ENCODE results near the gene CALB2. TPM values are rescaled to one million over a fixed set of nuclear protein-coding genes. Genes with fewer than 3 reads are reported as not detected.

Gene CALB2
- total RNA-seq, 2 donors from 2014 or later = 0.81 TPM; not detected in 1

GRCh38 chr16:71425746-71426068 is 67.2 kb downstream of the CALB2 start:
- no peak for TF ChIP-seq CTCF (IDR thresholded peaks at IDR 0.05)
- Histone ChIP-seq H3K4me3 (no peak overlapping the region), H3K27ac (no peak overlapping the region), H3K27me3 (replicated peaks; ENCODE audit: insufficient read depth) (no peaks in the 10 kb centered on the region), H3K36me3 (no peaks in the 10 kb centered on the region), H3K9me3 (no peaks in the 10 kb centered on the region), H3K4me1 (ENCODE audit: control insufficient read depth in 1 of 2, low read depth in 2 of 2) (no peaks in the 10 kb centered on the region)
- DNase-seq (ENCODE audit: low spot score) = no peak
- no peak for ATAC-seq (ENCODE audit: insufficient number of reproducible peaks, low FRiP score, low read depth)

DNA sequence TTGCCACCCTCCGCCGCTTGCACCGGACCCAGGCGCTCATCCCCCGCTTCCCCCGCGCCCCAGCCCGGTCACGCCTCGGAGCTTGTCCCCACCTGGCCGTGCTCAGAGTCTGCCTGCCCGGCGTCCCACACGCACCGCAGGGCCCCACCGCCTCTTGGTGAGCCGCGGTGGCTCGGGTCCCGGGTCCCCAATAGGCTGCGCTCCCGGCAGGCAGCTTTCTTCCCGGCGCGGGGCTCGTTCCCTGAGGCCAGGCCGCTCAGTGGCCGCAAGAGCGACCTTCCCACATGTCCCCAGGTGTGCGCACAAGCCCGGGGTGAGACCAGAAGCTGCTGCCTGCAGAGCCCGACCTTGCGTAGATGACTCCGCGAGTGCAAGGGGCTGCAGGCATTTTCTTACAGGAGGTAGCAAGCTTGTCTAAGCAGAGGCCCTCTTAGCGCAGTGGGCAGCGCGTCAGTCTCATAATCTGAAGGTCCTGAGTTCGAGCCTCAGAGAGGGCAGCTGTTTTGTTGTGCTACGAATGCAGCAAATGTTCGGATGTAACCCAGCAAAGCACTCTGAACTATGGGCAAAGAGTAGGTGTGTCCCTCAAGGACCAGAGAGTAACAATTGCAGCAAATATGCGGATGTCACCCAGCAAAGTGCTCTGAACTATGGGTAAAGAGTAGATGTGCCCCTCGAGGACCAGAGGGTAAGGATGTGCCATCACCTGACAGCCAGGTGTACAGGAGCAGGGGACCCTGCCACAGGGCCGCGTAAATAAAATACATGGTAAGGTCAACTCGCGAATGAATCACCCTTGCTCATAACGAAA is 67.8 kb downstream of the CALB2 start:
- Histone ChIP-seq H3K27me3 (replicated peaks; ENCODE audit: insufficient read depth) (no peaks in the 10 kb centered on the region), H3K9me3 (no peaks in the 10 kb centered on the region), H3K4me1 (ENCODE audit: control insufficient read depth in 1 of 2, low read depth in 2 of 2) (no peaks in the 10 kb centered on the region), H3K27ac (no peak overlapping the region), H3K4me3 (no peak overlapping the region), H3K36me3 (no peaks in the 10 kb centered on the region)
- ATAC-seq (ENCODE audit: insufficient number of reproducible peaks, low FRiP score, low read depth) (no peak), DNase-seq (ENCODE audit: low spot score) (no peak)
- no peak for TF ChIP-seq CTCF (IDR thresholded peaks at IDR 0.05)

DNA sequence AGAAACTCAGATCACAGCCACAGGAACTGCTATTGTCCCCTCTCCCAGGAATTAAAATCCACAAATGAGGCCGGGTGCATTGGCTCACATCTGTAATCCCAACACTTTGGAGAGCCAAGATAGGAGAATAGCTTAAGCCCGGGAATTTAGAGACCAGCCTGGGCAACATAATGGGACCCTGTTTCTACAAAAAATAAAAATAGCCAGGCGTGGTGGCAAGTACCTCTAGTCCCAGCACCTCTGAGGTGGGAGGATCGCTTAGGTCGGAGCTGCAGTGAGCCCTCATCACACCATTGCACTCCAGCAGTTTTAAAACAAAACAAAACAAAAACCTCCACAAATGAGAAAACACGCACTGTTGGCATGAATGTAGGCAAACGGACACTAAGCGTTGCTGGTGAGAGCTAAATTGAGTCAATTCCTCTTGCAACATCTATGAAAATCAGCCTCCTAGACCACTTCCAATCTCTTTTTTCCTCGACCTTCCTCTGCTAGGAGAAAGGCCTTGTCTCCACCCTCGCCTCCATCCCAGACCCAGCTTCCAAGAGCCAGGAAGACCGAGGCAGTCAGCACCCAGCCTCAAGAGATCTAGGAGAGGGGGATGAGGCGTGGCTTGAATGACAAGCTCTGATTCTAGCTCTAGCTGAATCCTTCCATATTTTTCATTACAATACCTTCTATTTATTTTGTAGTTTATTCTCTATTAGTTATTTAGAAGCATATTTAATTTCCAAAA is 68.5 kb downstream of the CALB2 start:
- no peaks in the 10 kb centered on the region for H3K27me3 ChIP-seq (replicated peaks; ENCODE audit: insufficient read depth)
- DNase-seq (ENCODE audit: low spot score) = no peak
- no peaks in the 10 kb centered on the region for H3K36me3 ChIP-seq
- ATAC-seq (ENCODE audit: insufficient number of reproducible peaks, low FRiP score, low read depth) = no peak
- H3K4me1 ChIP-seq (ENCODE audit: control insufficient read depth in 1 of 2, low read depth in 2 of 2) = no peaks in the 10 kb centered on the region
- no peak for TF ChIP-seq CTCF (IDR thresholded peaks at IDR 0.05)
- H3K27ac ChIP-seq = no peak overlapping the region
- no peaks in the 10 kb centered on the region for H3K9me3 ChIP-seq
- H3K4me3 ChIP-seq = no peak overlapping the region

GRCh38 chr16:71428385-71428784 is 69.9 kb downstream of the CALB2 start:
- ATAC-seq (ENCODE audit: insufficient number of reproducible peaks, low FRiP score, low read depth) = no peak
- H3K27me3 ChIP-seq (replicated peaks; ENCODE audit: insufficient read depth) = no peaks in the 10 kb centered on the region
- no peaks in the 10 kb centered on the region for H3K36me3 ChIP-seq
- no peak overlapping the region for H3K27ac ChIP-seq
- H3K4me3 ChIP-seq = no peak overlapping the region
- H3K4me1 ChIP-seq (ENCODE audit: control insufficient read depth in 1 of 2, low read depth in 2 of 2) = no peaks in the 10 kb centered on the region
- DNase-seq (ENCODE audit: low spot score) = no peak
- TF ChIP-seq CTCF (IDR thresholded peaks at IDR 0.05) = no peak
- H3K9me3 ChIP-seq = no peaks in the 10 kb centered on the region

DNA sequence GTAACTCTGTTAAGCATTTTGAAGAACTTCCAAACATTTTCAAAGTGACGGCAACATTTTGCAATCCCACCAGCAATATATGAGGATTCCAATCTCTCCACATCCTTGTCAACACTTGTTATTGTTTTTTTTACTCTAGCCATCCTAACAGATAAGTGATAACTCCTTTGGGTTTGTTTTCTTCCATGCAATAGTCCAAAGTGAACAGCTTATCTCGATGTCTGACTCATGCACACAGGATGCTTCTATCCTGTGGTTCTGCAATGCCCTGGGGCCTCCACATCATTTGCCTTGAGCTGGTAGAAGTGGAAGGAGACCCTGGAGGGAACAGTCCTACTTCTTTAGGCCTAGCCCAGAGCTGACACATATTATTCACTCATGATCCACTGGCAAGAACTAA is 70.4 kb downstream of the CALB2 start:
- no peaks in the 10 kb centered on the region for H3K9me3 ChIP-seq
- H3K27me3 ChIP-seq (replicated peaks; ENCODE audit: insufficient read depth) = no peaks in the 10 kb centered on the region
- no peak overlapping the region for H3K27ac ChIP-seq
- no peaks in the 10 kb centered on the region for H3K36me3 ChIP-seq
- ATAC-seq (ENCODE audit: insufficient number of reproducible peaks, low FRiP score, low read depth) (no peak), DNase-seq (ENCODE audit: low spot score) (no peak)
- no peaks in the 10 kb centered on the region for H3K4me1 ChIP-seq (ENCODE audit: control insufficient read depth in 1 of 2, low read depth in 2 of 2)
- no peak for TF ChIP-seq CTCF (IDR thresholded peaks at IDR 0.05)
- H3K4me3 ChIP-seq = no peak overlapping the region
